Endodermal cell (in vitro differentiated cells): Measurements from ENCODE around the gene TRIM45. TPM values are rescaled to one million over a fixed set of nuclear protein-coding genes. Genes with fewer than 3 reads are reported as not detected.
A peak's percentile ranks its signal among the peaks of the same experiment; 100 is the strongest.
"Not testable (repeated sequence)": the region's sequence is repeated elsewhere in the genome, so short reads cannot be mapped to it uniquely, and the experiment has no call there.

Experiments used
- DNase-seq: peaks from one replicate; pipeline ENCODE4 v3.0.0-alpha.2; 2017
- H3K27ac ChIP-seq: 2 replicates; pipeline ENCODE4 v1.5.1; 2013; ENCODE audit warnings: mild to moderate bottlenecking, low read depth, low read length, moderate library complexity
- H3K27me3 ChIP-seq: 2 replicates; pipeline ENCODE4 v1.6.1; 2013; ENCODE audit warnings: mild to moderate bottlenecking, low read length, moderate library complexity; ENCODE audit not compliant: insufficient read depth, control insufficient read depth, poor library complexity, severe bottlenecking
- H3K36me3 ChIP-seq: 2 replicates; pipeline ENCODE4 v1.7.0; 2013; ENCODE audit warnings: mild to moderate bottlenecking, low read length, moderate library complexity; ENCODE audit not compliant: control insufficient read depth, insufficient read depth
- H3K4me1 ChIP-seq: one replicate; pipeline ENCODE4 v1.7.0; 2013; ENCODE audit warnings: low read length; ENCODE audit not compliant: control insufficient read depth, insufficient read depth
- H3K4me3 ChIP-seq: 2 replicates; pipeline ENCODE4 v1.5.1; 2013; ENCODE audit warnings: mild to moderate bottlenecking, low read length, moderate library complexity
- H3K9ac ChIP-seq: 2 replicates; pipeline ENCODE4 v1.6.1; 2013; ENCODE audit warnings: mild to moderate bottlenecking, low read length, moderate library complexity; ENCODE audit not compliant: poor library complexity, severe bottlenecking; ENCODE audit errors: extremely low read depth
- H3K9me3 ChIP-seq: 2 replicates; pipeline ENCODE4 v1.6.1; 2013; ENCODE audit warnings: mild to moderate bottlenecking, low read length, moderate library complexity; ENCODE audit not compliant: control insufficient read depth
- H3K27ac Mint-ChIP-seq: 2 replicates; pipeline ENCODE4 v1.8.0; 2020; ENCODE audit warnings: mixed read lengths
- H3K27me3 Mint-ChIP-seq: 2 replicates; pipeline ENCODE4 v1.8.0; 2021; ENCODE audit warnings: mild to moderate bottlenecking, mixed read lengths; ENCODE audit not compliant: insufficient read depth
- H3K36me3 Mint-ChIP-seq: 2 replicates; pipeline ENCODE4 v1.8.0; 2020; ENCODE audit warnings: low read depth, mixed read lengths
- H3K4me1 Mint-ChIP-seq: 2 replicates; pipeline ENCODE4 v1.8.0; 2020; ENCODE audit warnings: mixed read lengths
- H3K4me3 Mint-ChIP-seq: 2 replicates; pipeline ENCODE4 v1.8.0; 2020; ENCODE audit warnings: mild to moderate bottlenecking, moderate library complexity, mixed read lengths
- H3K9me3 Mint-ChIP-seq: 2 replicates; pipeline ENCODE4 v1.8.0; 2020; ENCODE audit warnings: mild to moderate bottlenecking, mixed read lengths
- WGBS, 2 experiments: methylation state at CpG; one replicate each; pipeline versions ENCODE4 v1.1.5 to v1.1.7; 2013; ENCODE audit warnings: missing lambda C conversion rate in 2 of 2, mixed read lengths in 1 of 2; ENCODE audit not compliant: insufficient coverage in 1 of 2, insufficient read length in 1 of 2; 5-methylcytosine and 5-hydroxymethylcytosine counted together
- total RNA-seq, 2 donors: library from RNA; stranded (reverse); fragmentation: NEBNext Ultra II Directional in 1 of 2; extraction: Animal tissue kit (Norgen Biotek cat#: 25700) in 1 of 2; gene quantifications; 2 replicates in 1 of 2; 3 replicates in 1 of 2; pipeline ENCODE4 v1.2.1, GENCODE V29; 2021
- TF ChIP-seq, protein P1 (sequence below): fragments of 200-600 bp; sonication (generic); conservative IDR thresholded peaks from 2 replicates; pipeline ENCODE4 v1.5.0; 2021; ENCODE audit warnings: antibody characterized with exemption, mild to moderate bottlenecking

TRIM45 gene
- total RNA-seq, 2 donors from 2014 or later, result 13.4 to 16.5 TPM

DNA sequence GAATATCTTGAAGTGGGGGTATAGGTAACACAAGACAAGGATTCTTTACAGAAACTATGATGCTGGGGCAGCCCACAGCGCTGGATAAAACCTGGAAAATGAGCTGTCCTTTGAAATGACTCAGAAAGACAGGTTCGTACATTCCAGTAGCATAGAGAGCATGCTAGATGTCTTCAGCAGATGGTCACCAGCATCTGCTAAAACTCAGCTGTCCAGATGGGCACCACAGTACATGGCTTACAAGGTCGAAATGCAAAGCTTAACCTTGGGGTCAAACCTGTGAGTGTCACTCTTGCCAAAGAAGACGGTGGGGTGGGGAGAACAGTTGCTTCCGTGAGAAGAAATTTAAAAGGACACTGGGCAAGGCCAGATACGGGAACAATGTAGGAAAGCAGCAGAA is 41.3 kb upstream of the TRIM45 start:
- H3K4me1 Mint-ChIP-seq, result peaks cover 20% of the 10 kb centered on the region
- no peak overlapping the region for H3K27ac Mint-ChIP-seq
- H3K27ac ChIP-seq, result no peak overlapping the region
- no peak overlapping the region for H3K9ac ChIP-seq
- H3K9me3 Mint-ChIP-seq, result peaks cover 17% of the 10 kb centered on the region
- no peaks in the 10 kb centered on the region for H3K27me3 ChIP-seq
- H3K27me3 Mint-ChIP-seq, result no peaks in the 10 kb centered on the region
- 89 to 93% methylated on average over 6 of the region's 6 CpGs for WGBS, 2 experiments
- H3K36me3 ChIP-seq, result no peaks in the 10 kb centered on the region
- no peak for DNase-seq
- TF ChIP-seq, protein P1, sequence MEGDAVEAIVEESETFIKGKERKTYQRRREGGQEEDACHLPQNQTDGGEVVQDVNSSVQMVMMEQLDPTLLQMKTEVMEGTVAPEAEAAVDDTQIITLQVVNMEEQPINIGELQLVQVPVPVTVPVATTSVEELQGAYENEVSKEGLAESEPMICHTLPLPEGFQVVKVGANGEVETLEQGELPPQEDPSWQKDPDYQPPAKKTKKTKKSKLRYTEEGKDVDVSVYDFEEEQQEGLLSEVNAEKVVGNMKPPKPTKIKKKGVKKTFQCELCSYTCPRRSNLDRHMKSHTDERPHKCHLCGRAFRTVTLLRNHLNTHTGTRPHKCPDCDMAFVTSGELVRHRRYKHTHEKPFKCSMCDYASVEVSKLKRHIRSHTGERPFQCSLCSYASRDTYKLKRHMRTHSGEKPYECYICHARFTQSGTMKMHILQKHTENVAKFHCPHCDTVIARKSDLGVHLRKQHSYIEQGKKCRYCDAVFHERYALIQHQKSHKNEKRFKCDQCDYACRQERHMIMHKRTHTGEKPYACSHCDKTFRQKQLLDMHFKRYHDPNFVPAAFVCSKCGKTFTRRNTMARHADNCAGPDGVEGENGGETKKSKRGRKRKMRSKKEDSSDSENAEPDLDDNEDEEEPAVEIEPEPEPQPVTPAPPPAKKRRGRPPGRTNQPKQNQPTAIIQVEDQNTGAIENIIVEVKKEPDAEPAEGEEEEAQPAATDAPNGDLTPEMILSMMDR, result no peak
- H3K9me3 ChIP-seq, result peaks cover 4% of the 10 kb centered on the region
- no peaks in the 10 kb centered on the region for H3K4me1 ChIP-seq
- H3K4me3 Mint-ChIP-seq, result no peak overlapping the region
- H3K36me3 Mint-ChIP-seq, result peaks cover 4% of the 10 kb centered on the region
- H3K4me3 ChIP-seq, result no peak overlapping the region

DNA sequence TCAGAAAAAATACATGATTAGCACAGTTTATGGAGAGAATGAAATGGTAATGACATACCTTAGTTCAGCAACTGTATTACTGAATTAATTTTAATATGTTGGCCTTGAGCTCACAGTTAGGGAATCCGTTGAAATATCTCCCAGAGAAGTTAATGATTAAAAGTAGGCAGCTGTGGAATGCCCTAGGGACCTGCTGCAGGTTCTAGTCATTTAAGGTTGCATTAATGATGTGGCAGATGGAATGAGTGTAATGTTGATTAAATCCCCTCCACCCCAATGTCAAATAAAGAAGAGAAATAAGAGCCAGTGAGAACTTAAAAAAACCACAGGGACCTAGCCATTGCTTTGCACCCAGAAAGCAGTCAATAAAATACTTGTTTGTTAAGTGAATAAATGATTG is 40.3 kb upstream of the TRIM45 start:
- Mint-ChIP-seq H3K27ac (no peak overlapping the region), H3K36me3 (peaks cover 4% of the 10 kb centered on the region)
- TF ChIP-seq, protein P1, result no peak

DNA sequence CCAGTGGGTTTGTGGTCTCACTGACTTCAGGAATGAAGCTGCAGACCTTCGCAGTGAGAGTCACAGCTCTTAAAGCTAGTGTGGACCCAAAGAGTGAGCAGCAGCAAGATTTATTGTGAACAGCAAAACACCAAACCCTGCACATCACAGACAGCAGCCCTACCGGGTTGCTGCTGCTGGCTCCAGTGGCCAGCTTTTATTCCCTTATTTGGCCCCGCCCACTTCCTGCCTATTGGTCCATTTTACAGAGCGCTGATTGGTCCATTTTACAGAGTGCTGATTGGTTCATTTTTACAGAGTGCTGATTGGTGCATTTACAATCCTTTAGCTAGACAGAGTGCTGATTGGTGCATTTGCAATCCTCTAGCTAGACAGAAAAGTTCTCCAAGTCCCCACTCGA is 29.8 kb upstream of the TRIM45 start:
- H3K4me1 ChIP-seq, H3K4me3 Mint-ChIP-seq, H3K36me3 ChIP-seq, DNase-seq, H3K9me3 ChIP-seq, H3K27me3 ChIP-seq, H3K27ac ChIP-seq, H3K9ac ChIP-seq, H3K4me1 Mint-ChIP-seq, H3K27ac Mint-ChIP-seq, H3K36me3 Mint-ChIP-seq, H3K27me3 Mint-ChIP-seq, H3K4me3 ChIP-seq: not testable (repeated sequence)
- WGBS, 2 experiments, result 89 to 95% methylated on average over 5 of the region's 5 CpGs
- H3K9me3 Mint-ChIP-seq, result peaks cover 10% of the 10 kb centered on the region

More for the DNA sequence above, 40.3 kb upstream of the TRIM45 start:
- Histone ChIP-seq H3K27me3 (no peaks in the 10 kb centered on the region), H3K9ac (no peak overlapping the region), H3K27ac (no peak overlapping the region), H3K4me3 (no peak overlapping the region), H3K4me1 (no peaks in the 10 kb centered on the region), H3K9me3 (peaks cover 4% of the 10 kb centered on the region), H3K36me3 (no peaks in the 10 kb centered on the region)
- Mint-ChIP-seq H3K27me3 (no peaks in the 10 kb centered on the region), H3K9me3 (peaks cover 24% of the 10 kb centered on the region), H3K4me3 (no peak overlapping the region), H3K4me1 (peaks cover 20% of the 10 kb centered on the region)
- WGBS, 2 experiments, result 88 to 100% methylated on average over 1 of the region's 1 CpG
- no peak for DNase-seq

DNA sequence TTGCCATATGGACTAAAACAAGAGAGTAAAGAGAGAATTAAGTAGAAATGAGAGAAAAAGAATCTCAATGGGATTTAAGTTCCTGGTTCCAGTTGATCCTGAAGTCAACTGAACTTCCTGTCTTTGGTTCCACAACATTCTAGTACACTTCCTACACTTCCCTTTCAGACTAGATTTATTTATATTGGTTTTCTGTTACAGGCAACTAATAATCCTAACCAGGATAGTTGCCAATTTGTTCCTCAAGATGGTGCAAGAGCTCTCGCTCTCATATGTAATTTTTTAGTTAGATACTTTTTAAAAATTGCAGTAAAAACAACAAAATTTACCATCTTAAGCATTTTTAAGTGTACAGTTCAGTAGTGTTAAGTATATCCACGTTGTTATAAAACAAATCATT is 28.8 kb upstream of the TRIM45 start:
- no peak overlapping the region for H3K4me3 Mint-ChIP-seq
- H3K4me1 Mint-ChIP-seq, result peaks cover 10% of the 10 kb centered on the region

More for the DNA sequence above, 28.8 kb upstream of the TRIM45 start:
- Mint-ChIP-seq H3K27ac (no peak overlapping the region), H3K36me3 (no peaks in the 10 kb centered on the region), H3K9me3 (peaks cover 10% of the 10 kb centered on the region), H3K27me3 (no peaks in the 10 kb centered on the region)
- H3K9me3 ChIP-seq, result peaks cover 9% of the 10 kb centered on the region
- H3K4me3 ChIP-seq, result no peak overlapping the region
- H3K27ac ChIP-seq, result no peak overlapping the region
- no peaks in the 10 kb centered on the region for H3K4me1 ChIP-seq
- no peak for DNase-seq
- no peaks in the 10 kb centered on the region for H3K36me3 ChIP-seq
- no peak overlapping the region for H3K9ac ChIP-seq
- TF ChIP-seq, protein P1, result peak; percentile 46
- 88 to 100% methylated on average over 1 to 2 of the region's 2 CpGs for WGBS, 2 experiments
- H3K27me3 ChIP-seq, result no peaks in the 10 kb centered on the region
